Liver (tissue), 9 donors: ENCODE measurements around the gene ZC3H18. TPM values are rescaled to one million over a fixed set of nuclear protein-coding genes. Genes with fewer than 3 reads are reported as not detected.

Experiments
- DNase-seq: peaks from one replicate; pipeline ENCODE4 v3.0.0-alpha.2; 2017; ENCODE audit warnings: low spot score
- H3K27ac ChIP-seq, 2 donors: one replicate each; pipeline ENCODE4 v1.7.0; 2013; ENCODE audit warnings: inconsistent platforms in 2 of 2, low read length in 2 of 2, control low read depth in 1 of 2, low read depth in 1 of 2, mild to moderate bottlenecking in 1 of 2
- H3K27me3 ChIP-seq, 4 donors: one replicate each; pipeline versions ENCODE4 v1.6.1 to v1.7.0; 2013; ENCODE audit warnings: low read length in 3 of 4, inconsistent platforms in 1 of 4, mild to moderate bottlenecking in 1 of 4, moderate library complexity in 1 of 4; ENCODE audit not compliant: control insufficient read depth in 4 of 4, insufficient read depth in 4 of 4
- H3K36me3 ChIP-seq, 4 donors: one replicate each; pipeline versions ENCODE4 v1.6.1 to v1.7.0; 2013; ENCODE audit warnings: low read length in 3 of 4, mild to moderate bottlenecking in 3 of 4, low read depth in 1 of 4, moderate library complexity in 1 of 4; ENCODE audit not compliant: control insufficient read depth in 4 of 4, insufficient read depth in 3 of 4
- H3K4me1 ChIP-seq, 4 donors: one replicate each; pipeline versions ENCODE4 v1.6.1 to v1.7.0; 2013; ENCODE audit warnings: low read length in 3 of 4, mild to moderate bottlenecking in 3 of 4, moderate library complexity in 1 of 4; ENCODE audit not compliant: control insufficient read depth in 4 of 4, insufficient read depth in 4 of 4
- H3K4me3 ChIP-seq, 3 donors: one replicate each; pipeline versions ENCODE4 v1.6.1 to v1.7.0; 2013; ENCODE audit warnings: low read length in 3 of 3, control low read depth in 1 of 3, low read depth in 1 of 3, mild to moderate bottlenecking in 1 of 3
- H3K9ac ChIP-seq, 2 donors: one replicate each; pipeline ENCODE4 v1.7.0; 2013; ENCODE audit warnings: low read length in 2 of 2, mild to moderate bottlenecking in 2 of 2, moderate library complexity in 2 of 2, control low read depth in 1 of 2, low read depth in 1 of 2
- H3K9me3 ChIP-seq, 4 donors: one replicate each; pipeline versions ENCODE4 v1.6.1 to v1.7.0; 2013; ENCODE audit warnings: low read length in 3 of 4; ENCODE audit not compliant: control insufficient read depth in 4 of 4
- CTCF ChIP-seq: fragments of 150-350 bp; IDR thresholded peaks from 2 replicates; pipeline ENCODE4 v1.5.1; 2017; ENCODE audit warnings: improper control_type of control experiment, low read depth, low read length; ENCODE audit not compliant: missing input control
- FOXA1 ChIP-seq: IDR thresholded peaks from 2 replicates; pipeline ENCODE4 v1.6.1; 2016; ENCODE audit warnings: antibody characterized with exemption
- FOXA2 ChIP-seq: IDR thresholded peaks from 2 replicates; pipeline ENCODE4 v1.6.1; 2016; ENCODE audit warnings: antibody characterized with exemption
- GABPA ChIP-seq, 2 donors: IDR thresholded peaks in 1 of 2; conservative IDR thresholded peaks in 1 of 2; 2 replicates each; pipeline ENCODE4 v1.6.1; 2016; ENCODE audit warnings: antibody characterized with exemption in 2 of 2, mild to moderate bottlenecking in 1 of 2, moderate library complexity in 1 of 2
- HNF4A ChIP-seq, 2 donors: conservative IDR thresholded peaks; 2 replicates each; pipeline ENCODE4 v1.6.1; 2016; ENCODE audit warnings: antibody characterized with exemption in 2 of 2, mild to moderate bottlenecking in 2 of 2
- HNF4G ChIP-seq: IDR thresholded peaks from 2 replicates; pipeline ENCODE4 v1.6.1; 2016; ENCODE audit warnings: antibody characterized with exemption
- JUND ChIP-seq, 2 donors: IDR thresholded peaks; 2 replicates each; pipeline ENCODE4 v1.6.1; 2016; ENCODE audit warnings: antibody characterized with exemption in 2 of 2
- RAD21 ChIP-seq, 2 donors: IDR thresholded peaks; 2 replicates each; pipeline ENCODE4 v1.6.1; 2016; ENCODE audit warnings: antibody characterized with exemption in 2 of 2, mild to moderate bottlenecking in 2 of 2
- RXRA ChIP-seq, 2 donors: IDR thresholded peaks; 2 replicates each; pipeline ENCODE4 v1.6.1; 2017 to 2018; ENCODE audit warnings: antibody characterized with exemption in 2 of 2, mild to moderate bottlenecking in 1 of 2
- SP1 ChIP-seq: IDR thresholded peaks from 2 replicates; pipeline ENCODE4 v1.6.1; 2018; ENCODE audit warnings: antibody characterized with exemption, mild to moderate bottlenecking
- TAF1 ChIP-seq: conservative IDR thresholded peaks from 2 replicates; pipeline ENCODE4 v1.6.1; 2016; ENCODE audit warnings: antibody characterized with exemption, mild to moderate bottlenecking
- YY1 ChIP-seq: IDR thresholded peaks from 2 replicates; pipeline ENCODE4 v1.6.1; 2016; ENCODE audit warnings: antibody characterized with exemption, mild to moderate bottlenecking
- WGBS: extraction: QIAGEN DNeasy Blood & Tissue Kit; methylation state at CpG from one replicate; pipeline ENCODE4 v1.1.7; 2013; 5-methylcytosine and 5-hydroxymethylcytosine counted together
- polyA plus RNA-seq, 2 donors: library from polyadenylated mRNA; stranded (reverse) in 1 of 2; unstranded in 1 of 2; fragments of 200-250 nt in 1 of 2; fragments of >200 nt in 1 of 2; fragmentation: Nextera tagmentation in 1 of 2; extraction: Ambion mirVana in 1 of 2; gene quantifications; one replicate each; pipeline versions ENCODE4 v1.2.1 to v1.2.3, GENCODE V29; 2013 to 2015
- total RNA-seq, 2 donors: library from RNA; depleted of rRNA; stranded (reverse); fragments of >200 nt; gene quantifications; one replicate each; pipeline ENCODE4 v1.2.3, GENCODE V29; 2014
- TF ChIP-seq, protein P1 (sequence below): IDR thresholded peaks from 2 replicates; pipeline ENCODE4 v1.6.1; 2016; ENCODE audit warnings: antibody characterized with exemption
- TF ChIP-seq, protein P2 (sequence below): IDR thresholded peaks from 2 replicates; pipeline ENCODE4 v1.6.1; 2016; ENCODE audit warnings: antibody characterized with exemption, mild to moderate bottlenecking
- TF ChIP-seq, protein P3 (sequence below): IDR thresholded peaks from 2 replicates; pipeline ENCODE4 v1.6.1; 2016; ENCODE audit warnings: antibody characterized with exemption
- donor health status: healthy.
- donor health status: healthy.
- donor health status: healthy.
- donor health status: healthy.
- donor health status: healthy.

The ZC3H18 gene
- total and polyA plus RNA-seq, 4 donors = 10.2 to 10.9 (median 10.5) TPM

- peaks cover 0 to 32% (median 14%) of the 10 kb centered on the region in 4 donors for H3K36me3 ChIP-seq
- no peaks in the 10 kb centered on the region for H3K27me3 ChIP-seq
- peak; percentile 37 for DNase-seq
- peaks cover 0 to 7% (median 0%) of the 10 kb centered on the region in 4 donors for H3K4me1 ChIP-seq
- H3K9ac ChIP-seq = no peak overlapping the region
- no peak for TF ChIP-seq CTCF
- no peak for TF ChIP-seq RXRA (IDR thresholded peaks at IDR 0.05)
- TF ChIP-seq RAD21 (IDR thresholded peaks at IDR 0.05) = no peak
- TF ChIP-seq TAF1 = no peak
- TF ChIP-seq HNF4A (conservative IDR thresholded peaks at IDR 0.05) = no peak
- TF ChIP-seq YY1 = no peak
- no peak for TF ChIP-seq FOXA2
- TF ChIP-seq, protein P1, sequence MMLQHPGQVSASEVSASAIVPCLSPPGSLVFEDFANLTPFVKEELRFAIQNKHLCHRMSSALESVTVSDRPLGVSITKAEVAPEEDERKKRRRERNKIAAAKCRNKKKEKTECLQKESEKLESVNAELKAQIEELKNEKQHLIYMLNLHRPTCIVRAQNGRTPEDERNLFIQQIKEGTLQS = no peak
- no peak for TF ChIP-seq FOXA1
- TF ChIP-seq, protein P2, sequence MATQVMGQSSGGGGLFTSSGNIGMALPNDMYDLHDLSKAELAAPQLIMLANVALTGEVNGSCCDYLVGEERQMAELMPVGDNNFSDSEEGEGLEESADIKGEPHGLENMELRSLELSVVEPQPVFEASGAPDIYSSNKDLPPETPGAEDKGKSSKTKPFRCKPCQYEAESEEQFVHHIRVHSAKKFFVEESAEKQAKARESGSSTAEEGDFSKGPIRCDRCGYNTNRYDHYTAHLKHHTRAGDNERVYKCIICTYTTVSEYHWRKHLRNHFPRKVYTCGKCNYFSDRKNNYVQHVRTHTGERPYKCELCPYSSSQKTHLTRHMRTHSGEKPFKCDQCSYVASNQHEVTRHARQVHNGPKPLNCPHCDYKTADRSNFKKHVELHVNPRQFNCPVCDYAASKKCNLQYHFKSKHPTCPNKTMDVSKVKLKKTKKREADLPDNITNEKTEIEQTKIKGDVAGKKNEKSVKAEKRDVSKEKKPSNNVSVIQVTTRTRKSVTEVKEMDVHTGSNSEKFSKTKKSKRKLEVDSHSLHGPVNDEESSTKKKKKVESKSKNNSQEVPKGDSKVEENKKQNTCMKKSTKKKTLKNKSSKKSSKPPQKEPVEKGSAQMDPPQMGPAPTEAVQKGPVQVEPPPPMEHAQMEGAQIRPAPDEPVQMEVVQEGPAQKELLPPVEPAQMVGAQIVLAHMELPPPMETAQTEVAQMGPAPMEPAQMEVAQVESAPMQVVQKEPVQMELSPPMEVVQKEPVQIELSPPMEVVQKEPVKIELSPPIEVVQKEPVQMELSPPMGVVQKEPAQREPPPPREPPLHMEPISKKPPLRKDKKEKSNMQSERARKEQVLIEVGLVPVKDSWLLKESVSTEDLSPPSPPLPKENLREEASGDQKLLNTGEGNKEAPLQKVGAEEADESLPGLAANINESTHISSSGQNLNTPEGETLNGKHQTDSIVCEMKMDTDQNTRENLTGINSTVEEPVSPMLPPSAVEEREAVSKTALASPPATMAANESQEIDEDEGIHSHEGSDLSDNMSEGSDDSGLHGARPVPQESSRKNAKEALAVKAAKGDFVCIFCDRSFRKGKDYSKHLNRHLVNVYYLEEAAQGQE = no peak
- no peak overlapping the region for H3K4me3 ChIP-seq
- H3K9me3 ChIP-seq = no peaks in the 10 kb centered on the region
- 95% methylated on average over 34 of the region's 34 CpGs for WGBS
- no peak overlapping the region for H3K27ac ChIP-seq
Measured at GRCh38 chr16:88531931-88532433, 38.2 kb upstream of the ZC3H18 start.

GRCh38 chr16:88532434-88533241 lies 37.6 kb upstream of the ZC3H18 start:
- Histone ChIP-seq H3K9ac (no peak overlapping the region), H3K4me1 (peaks cover 0 to 3% (median 0%) of the 10 kb centered on the region in 4 donors), H3K27ac (no peak overlapping the region), H3K27me3 (no peaks in the 10 kb centered on the region), H3K36me3 (peaks cover 0 to 32% (median 14%) of the 10 kb centered on the region in 4 donors), H3K4me3 (no peak overlapping the region), H3K9me3 (no peaks in the 10 kb centered on the region)
- 90% methylated on average over 37 of the region's 37 CpGs for whole genome bisulfite sequencing
- DNase-seq = peak; percentile 35
- TF ChIP-seq HNF4G (no peak), TAF1 (no peak), FOXA2 (no peak), CTCF (no peak), SP1 (no peak), JUND (IDR thresholded peaks at IDR 0.05) (no peak), YY1 (no peak), RAD21 (IDR thresholded peaks at IDR 0.05) (no peak), GABPA (IDR thresholded peaks at IDR 0.05 in 1 of 2, conservative IDR thresholded peaks at IDR 0.05 in 1 of 2) (no peak), HNF4A (conservative IDR thresholded peaks at IDR 0.05) (no peak)
- TF ChIP-seq, protein P2 = no peak
- TF ChIP-seq, protein P1 = no peak
- TF ChIP-seq, protein P3, sequence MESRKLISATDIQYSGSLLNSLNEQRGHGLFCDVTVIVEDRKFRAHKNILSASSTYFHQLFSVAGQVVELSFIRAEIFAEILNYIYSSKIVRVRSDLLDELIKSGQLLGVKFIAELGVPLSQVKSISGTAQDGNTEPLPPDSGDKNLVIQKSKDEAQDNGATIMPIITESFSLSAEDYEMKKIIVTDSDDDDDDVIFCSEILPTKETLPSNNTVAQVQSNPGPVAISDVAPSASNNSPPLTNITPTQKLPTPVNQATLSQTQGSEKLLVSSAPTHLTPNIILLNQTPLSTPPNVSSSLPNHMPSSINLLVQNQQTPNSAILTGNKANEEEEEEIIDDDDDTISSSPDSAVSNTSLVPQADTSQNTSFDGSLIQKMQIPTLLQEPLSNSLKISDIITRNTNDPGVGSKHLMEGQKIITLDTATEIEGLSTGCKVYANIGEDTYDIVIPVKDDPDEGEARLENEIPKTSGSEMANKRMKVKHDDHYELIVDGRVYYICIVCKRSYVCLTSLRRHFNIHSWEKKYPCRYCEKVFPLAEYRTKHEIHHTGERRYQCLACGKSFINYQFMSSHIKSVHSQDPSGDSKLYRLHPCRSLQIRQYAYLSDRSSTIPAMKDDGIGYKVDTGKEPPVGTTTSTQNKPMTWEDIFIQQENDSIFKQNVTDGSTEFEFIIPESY = no peak
